Sigmoid colon (tissue), 7 donors: ENCODE measurements around the gene IFI16. TPM values are rescaled to one million over a fixed set of nuclear protein-coding genes. Genes with fewer than 3 reads are reported as not detected.

Experiments
- DNase-seq: peaks from one replicate; pipeline ENCODE4 v3.0.0-alpha.2; 2019
- H3K27ac ChIP-seq, 4 donors: fragments of 200-600 bp; sonication (generic); one replicate each; pipeline ENCODE4 v1.5.1; 2016 to 2019; ENCODE audit warnings: mild to moderate bottlenecking in 1 of 4
- H3K27me3 ChIP-seq, 3 donors: fragments of 200-600 bp; sonication (generic); one replicate each; pipeline ENCODE4 v1.5.1; 2019; ENCODE audit warnings: mild to moderate bottlenecking in 1 of 3
- H3K36me3 ChIP-seq, 4 donors: fragments of 200-600 bp; sonication (generic); one replicate each; pipeline ENCODE4 v1.5.1; 2016 to 2019
- H3K4me1 ChIP-seq, 4 donors: fragments of 200-600 bp; sonication (generic); one replicate each; pipeline ENCODE4 v1.5.1; 2017 to 2019
- H3K4me3 ChIP-seq, 4 donors: fragments of 200-600 bp; sonication (generic); one replicate each; pipeline ENCODE4 v1.5.1; 2017 to 2019; ENCODE audit warnings: mild to moderate bottlenecking in 2 of 4, moderate library complexity in 1 of 4
- H3K9me3 ChIP-seq, 4 donors: fragments of 200-600 bp in 3 of 4; sonication (generic) in 3 of 4; one replicate each; pipeline versions ENCODE4 v1.5.1 to v1.6.1; 2013 to 2019
- CTCF ChIP-seq, 4 experiments: fragments of 450-650 bp in 3 of 4; fragments of 200-600 bp in 1 of 4; IDR thresholded peaks; one replicate each; pipeline ENCODE4 v1.5.1; 2016 to 2019; ENCODE audit warnings: antibody characterized with exemption in 4 of 4, mild to moderate bottlenecking in 3 of 4, moderate library complexity in 2 of 4
- EP300 ChIP-seq, 4 donors: sonication (generic); formaldehyde crosslinking; IDR thresholded peaks; one replicate each; pipeline ENCODE4 v1.6.1; 2017; ENCODE audit warnings: antibody characterized with exemption in 4 of 4
- POLR2A ChIP-seq, 2 donors: fragments of 450-650 bp; IDR thresholded peaks; one replicate each; pipeline ENCODE4 v1.6.1; 2016; ENCODE audit warnings: antibody characterized with exemption in 2 of 2, mild to moderate bottlenecking in 2 of 2, moderate library complexity in 2 of 2
- POLR2AphosphoS5 ChIP-seq, 4 donors: sonication (generic); formaldehyde crosslinking; IDR thresholded peaks; one replicate each; pipeline ENCODE4 v1.6.1; 2017; ENCODE audit warnings: antibody characterized with exemption in 4 of 4
- WGBS, 2 donors: extraction: QIAGEN DNeasy Blood & Tissue Kit; methylation state at CpG; one replicate each; pipeline ENCODE4 v1.1.7; 2013; 5-methylcytosine and 5-hydroxymethylcytosine counted together
- intact Hi-C: fragments of 100-400 bp; cut with DNase I; formaldehyde crosslinking; loops from one replicate; pipeline ENCODE4 v1.15.1; 2023
- polyA plus RNA-seq, 3 donors: library from polyadenylated mRNA; stranded (reverse); fragments of 200-250 nt; gene quantifications; one replicate each; pipeline ENCODE4 v1.2.3, GENCODE V29; 2013
- total RNA-seq, 4 donors: library from RNA; depleted of rRNA; stranded (reverse); fragments of >200 nt; gene quantifications; one replicate each; pipeline ENCODE4 v1.1.0, GENCODE V29; 2016
- donor health status: healthy with polysubstance abuse.
- donor health status: Bipolar disorder and iron deficiency.
- donor health status: healthy.

IFI16 gene
- total and polyA plus RNA-seq, 7 donors: 20.1 to 92.6 (median 56.8) TPM

- Histone ChIP-seq H3K27me3 (no peaks in the 10 kb centered on the region), H3K27ac (no peak overlapping the region), H3K9me3 (peaks cover 0 to 4% (median 1%) of the 10 kb centered on the region in 4 donors), H3K4me1 (no peaks in the 10 kb centered on the region), H3K4me3 (no peak overlapping the region), H3K36me3 (no peaks in the 10 kb centered on the region)
- TF ChIP-seq POLR2AphosphoS5 (IDR thresholded peaks at IDR 0.05) (no peak), CTCF (IDR thresholded peaks at IDR 0.05) (no peak), POLR2A (IDR thresholded peaks at IDR 0.05) (no peak), EP300 (IDR thresholded peaks at IDR 0.05) (no peak)
- no peak for DNase-seq
- 70 to 87% methylated on average over 2 of the region's 2 CpGs for WGBS, 2 donors
- intact Hi-C loops: no loop called here
Observed at GRCh38 chr1:158983235-158983634, 26.5 kb upstream of the IFI16 start.

- intact Hi-C loops: no loop called here
- Histone ChIP-seq H3K27me3 (no peaks in the 10 kb centered on the region), H3K9me3 (peaks cover 0 to 4% (median 1%) of the 10 kb centered on the region in 4 donors), H3K27ac (no peak overlapping the region), H3K4me3 (no peak overlapping the region), H3K36me3 (no peaks in the 10 kb centered on the region), H3K4me1 (no peaks in the 10 kb centered on the region)
- no peak for DNase-seq
- TF ChIP-seq POLR2AphosphoS5 (IDR thresholded peaks at IDR 0.05) (no peak), EP300 (IDR thresholded peaks at IDR 0.05) (no peak), POLR2A (IDR thresholded peaks at IDR 0.05) (no peak), CTCF (IDR thresholded peaks at IDR 0.05) (no peak)
Observed at GRCh38 chr1:158984386-158984785, 25.3 kb upstream of the IFI16 start.

GRCh38 chr1:158989424-158989823 lies 20.3 kb upstream of the IFI16 start:
- DNase-seq: no peak
- Histone ChIP-seq H3K27ac (no peak overlapping the region), H3K36me3 (no peaks in the 10 kb centered on the region), H3K27me3 (no peaks in the 10 kb centered on the region), H3K4me3 (no peak overlapping the region), H3K4me1 (no peaks in the 10 kb centered on the region), H3K9me3 (no peaks in the 10 kb centered on the region)
- intact Hi-C loops: no loop called here
- TF ChIP-seq CTCF (IDR thresholded peaks at IDR 0.05): no peak
- no peak for TF ChIP-seq POLR2AphosphoS5 (IDR thresholded peaks at IDR 0.05)
- no peak for TF ChIP-seq EP300 (IDR thresholded peaks at IDR 0.05)
- TF ChIP-seq POLR2A (IDR thresholded peaks at IDR 0.05): no peak
- 45 to 59% methylated on average over 1 of the region's 1 CpG for WGBS, 2 donors

DNA sequence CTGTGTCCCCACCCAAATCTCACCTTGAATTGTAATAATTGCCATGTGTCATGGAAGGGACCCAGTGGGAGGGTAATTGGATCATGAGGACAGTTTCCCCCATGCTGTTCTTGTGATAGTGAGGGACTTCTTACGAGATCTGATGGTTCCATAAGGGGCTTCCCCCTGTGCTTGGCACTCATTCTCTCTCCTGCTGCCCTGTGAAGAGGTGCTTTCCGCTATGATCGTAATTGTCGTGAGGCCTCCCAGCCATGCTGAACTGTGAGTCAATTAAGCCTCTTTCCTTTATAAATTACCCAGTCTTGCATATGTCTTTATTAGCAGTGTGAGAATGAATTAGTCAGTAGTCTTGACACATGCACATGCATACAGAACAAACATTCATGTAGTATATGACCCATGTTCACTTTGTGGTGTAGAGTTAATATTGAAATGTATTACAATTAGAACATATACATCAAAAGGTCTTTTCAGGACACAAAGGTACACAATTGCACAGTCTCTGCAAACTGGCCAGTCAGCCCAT lies 16.9 kb upstream of the IFI16 start:
- no peaks in the 10 kb centered on the region for H3K27me3 ChIP-seq
- H3K4me3 ChIP-seq: no peak overlapping the region
- TF ChIP-seq CTCF (IDR thresholded peaks at IDR 0.05) (no peak), EP300 (IDR thresholded peaks at IDR 0.05) (no peak), POLR2A (IDR thresholded peaks at IDR 0.05) (no peak), POLR2AphosphoS5 (IDR thresholded peaks at IDR 0.05) (no peak)
- H3K27ac ChIP-seq: no peak overlapping the region
- H3K9me3 ChIP-seq: no peaks in the 10 kb centered on the region
- 84 to 92% methylated on average over 4 of the region's 4 CpGs for WGBS, 2 donors
- no peak for DNase-seq
- intact Hi-C loops: no loop called here
- no peaks in the 10 kb centered on the region for H3K36me3 ChIP-seq
- H3K4me1 ChIP-seq: no peaks in the 10 kb centered on the region

DNA sequence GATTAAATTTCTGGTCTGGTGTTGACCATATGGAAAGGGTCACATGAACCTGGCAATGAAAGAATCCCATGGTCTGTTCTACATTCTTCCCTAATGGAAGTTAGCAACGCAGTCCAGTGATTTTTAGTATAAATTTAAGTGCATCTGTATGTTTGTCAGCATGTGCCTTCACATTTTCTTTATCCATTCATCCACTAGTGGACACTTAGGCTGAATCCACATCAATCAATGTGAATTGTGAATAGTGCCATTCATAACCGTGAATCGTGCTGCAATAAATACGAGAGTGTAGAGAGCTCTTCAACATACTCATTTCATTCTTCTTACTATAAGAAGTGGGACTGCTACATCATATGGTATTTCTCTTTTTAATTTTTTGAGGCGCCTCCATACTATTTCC lies 12.7 kb upstream of the IFI16 start:
- 72 to 76% methylated on average over 5 of the region's 5 CpGs for WGBS, 2 donors
- intact Hi-C loops: loop anchor here (5.0 kb wide), 1 partner anchor 75 kb away; no protein-coding TSS in a partner anchor

More for the DNA sequence above, 12.7 kb upstream of the IFI16 start:
- H3K27me3 ChIP-seq: no peaks in the 10 kb centered on the region
- H3K9me3 ChIP-seq: no peaks in the 10 kb centered on the region
- no peaks in the 10 kb centered on the region for H3K36me3 ChIP-seq
- no peak overlapping the region for H3K4me3 ChIP-seq
- DNase-seq: no peak
- no peak overlapping the region for H3K27ac ChIP-seq
- TF ChIP-seq POLR2AphosphoS5 (IDR thresholded peaks at IDR 0.05): no peak
- TF ChIP-seq POLR2A (IDR thresholded peaks at IDR 0.05): no peak
- TF ChIP-seq CTCF (IDR thresholded peaks at IDR 0.05): no peak
- no peak for TF ChIP-seq EP300 (IDR thresholded peaks at IDR 0.05)
- H3K4me1 ChIP-seq: peaks cover 0 to 27% (median 21%) of the 10 kb centered on the region in 4 donors
